Endothelial cell of umbilical vein (primary cell): ENCODE data around the gene ZCCHC14. TPM values are rescaled to one million over a fixed set of nuclear protein-coding genes. Genes with fewer than 3 reads are reported as not detected.

Source experiments
- BruUV-seq: library from RNA; stranded (reverse); fragments of 400-500 nt; replicated peaks from 2 replicates; lab custom pipeline; 2021; lab: Mats Ljungman, UMichigan
- CTCF ChIA-PET: fragments of 300-600, 350-600 bp; sonication (Branson Sonifier 250); formaldehyde crosslinking; loops from one replicate; lab custom pipeline; 2021; ENCODE audit warnings: antibody characterized with exemption, inconsistent platforms; lab: Charles Lee
- POLR2A ChIA-PET: fragments of 300-600, 350-600 bp; sonication (Branson Sonifier 250); formaldehyde crosslinking; loops from one replicate; lab custom pipeline; 2021; ENCODE audit warnings: antibody characterized with exemption, inconsistent platforms; lab: Charles Lee
- DNase-seq: peaks from one replicate; pipeline ENCODE4 v3.0.0-alpha.2; 2011; ENCODE audit warnings: low read depth, low spot score
- FAIRE-seq: peaks from 2 replicates; lab custom pipeline; 2011; peaks lifted over from hg19 to GRCh38; lab: Jason Lieb, UNC
- H2AFZ ChIP-seq: 2 replicates; pipeline ENCODE4 v1.6.0; 2012; ENCODE audit warnings: low read depth, low read length, control low read depth, inconsistent platforms
- H3K27ac ChIP-seq: 2 replicates; pipeline ENCODE4 v1.5.1; 2011; ENCODE audit warnings: low read depth, mild to moderate bottlenecking, control low read depth, low read length, moderate library complexity; ENCODE audit not compliant: insufficient read depth
- H3K27me3 ChIP-seq, 2 experiments: 2 replicates each; pipeline versions ENCODE4 v1.6.0 to v1.6.1; 2011; ENCODE audit warnings: low read length in 2 of 2, mixed read lengths in 1 of 2; ENCODE audit not compliant: control insufficient read depth in 2 of 2, insufficient read depth in 2 of 2
- H3K36me3 ChIP-seq, 2 experiments: 2 replicates in 1 of 2; 3 replicates in 1 of 2; pipeline ENCODE4 v1.5.1; 2011; ENCODE audit warnings: low read length in 2 of 2, mild to moderate bottlenecking in 1 of 2, moderate library complexity in 1 of 2; ENCODE audit not compliant: control insufficient read depth in 2 of 2, insufficient read depth in 2 of 2; ENCODE audit errors: extremely low read depth in 1 of 2
- H3K4me1 ChIP-seq: 3 replicates; pipeline ENCODE4 v1.5.1; 2011; ENCODE audit warnings: mild to moderate bottlenecking, low read length; ENCODE audit not compliant: control insufficient read depth, insufficient read depth; ENCODE audit errors: extremely low read depth
- H3K4me2 ChIP-seq: 2 replicates; pipeline ENCODE4 v1.6.1; 2011; ENCODE audit warnings: low read length, control low read depth, mixed read lengths; ENCODE audit not compliant: insufficient read depth
- H3K4me3 ChIP-seq, 3 experiments: fragments of 200-600 bp in 1 of 3; sonication (generic), shearing (Covaris generic) in 1 of 3; replicated peaks in 1 of 3; 2 replicates each; pipeline ENCODE4 v1.5.1; 2011 to 2016; ENCODE audit warnings: control low read depth in 3 of 3, low read length in 3 of 3, mild to moderate bottlenecking in 2 of 3, inconsistent platforms in 1 of 3, low read depth in 1 of 3, moderate library complexity in 1 of 3; ENCODE audit not compliant: insufficient read depth in 1 of 3
- H3K79me2 ChIP-seq: 2 replicates; pipeline ENCODE4 v1.6.0; 2012; ENCODE audit warnings: low read length, inconsistent platforms; ENCODE audit not compliant: control insufficient read depth, insufficient read depth
- H3K9ac ChIP-seq: replicated peaks from 2 replicates; pipeline ENCODE3; 2011; ENCODE audit warnings: low read length, control low read depth; ENCODE audit not compliant: insufficient read depth; ENCODE audit errors: extremely low read depth
- H3K9me1 ChIP-seq: replicated peaks from 3 replicates; pipeline ENCODE4 v1.6.0; 2011; ENCODE audit warnings: mild to moderate bottlenecking, low read length; ENCODE audit not compliant: control insufficient read depth, insufficient read depth; ENCODE audit errors: extremely low read depth
- H3K9me3 ChIP-seq: replicated peaks from 2 replicates; pipeline ENCODE4 v1.5.1; 2012; ENCODE audit warnings: low read length, inconsistent platforms; ENCODE audit not compliant: control insufficient read depth, insufficient read depth
- H4K20me1 ChIP-seq: replicated peaks from 2 replicates; pipeline ENCODE3; 2011; ENCODE audit warnings: mild to moderate bottlenecking, low read length; ENCODE audit not compliant: control insufficient read depth, insufficient read depth; ENCODE audit errors: extremely low read depth
- CTCF ChIP-seq, 2 donors: IDR thresholded peaks; 1 replicate in 1 of 2; 2 replicates in 1 of 2; pipeline ENCODE4 v1.5.1; 2011; ENCODE audit warnings: low read length in 2 of 2, mild to moderate bottlenecking in 2 of 2, moderate library complexity in 2 of 2, control low read depth in 1 of 2, inconsistent platforms in 1 of 2, low read depth in 1 of 2; ENCODE audit not compliant: insufficient read depth in 1 of 2; ENCODE audit errors: extremely low read depth in 1 of 2
- EZH2 ChIP-seq: IDR thresholded peaks from 2 replicates; pipeline ENCODE4 v1.6.1; 2012; ENCODE audit warnings: borderline replicate concordance, low read depth, mild to moderate bottlenecking, moderate library complexity, low read length, inconsistent platforms; ENCODE audit not compliant: severe bottlenecking
- FOS ChIP-seq: IDR thresholded peaks from 2 replicates; pipeline ENCODE4 v1.6.1; 2011; ENCODE audit warnings: mild to moderate bottlenecking, low read length, moderate library complexity, borderline replicate concordance; ENCODE audit not compliant: insufficient read depth
- GATA2 ChIP-seq: IDR thresholded peaks from 2 replicates; pipeline ENCODE4 v1.7.0; 2011; ENCODE audit warnings: low read depth, mild to moderate bottlenecking, moderate library complexity, mixed read lengths, low read length; ENCODE audit not compliant: insufficient read length, insufficient read depth
- JUN ChIP-seq: IDR thresholded peaks from 2 replicates; pipeline ENCODE4 v1.6.1; 2011; ENCODE audit warnings: borderline replicate concordance, low read depth; ENCODE audit not compliant: insufficient read length, insufficient read depth
- MAX ChIP-seq: IDR thresholded peaks from 2 replicates; pipeline ENCODE4 v1.6.1; 2011; ENCODE audit not compliant: insufficient read depth, insufficient read length
- MYC ChIP-seq: IDR thresholded peaks from one replicate; pipeline ENCODE4 v1.6.1; 2011; ENCODE audit warnings: mild to moderate bottlenecking, low read depth, low read length
- POLR2A ChIP-seq: IDR thresholded peaks from 2 replicates; pipeline ENCODE4 v1.6.1; 2012; ENCODE audit warnings: low read depth, mild to moderate bottlenecking, control low read depth, low read length
- POLR2AphosphoS5 ChIP-seq: IDR thresholded peaks from 2 replicates; pipeline ENCODE4 v1.6.1; 2012; ENCODE audit warnings: low read depth, mild to moderate bottlenecking, control low read depth, low read length, moderate library complexity; ENCODE audit not compliant: insufficient read depth
- dilution Hi-C: fragments of 300-500 bp; cut with MboI; formaldehyde crosslinking; loops from one replicate; pipeline ENCODE4 v1.15.0; 2019; ENCODE audit warnings: low sequenced_read_pairs; ENCODE audit not compliant: extremely low pct_ligation_motif_present
- intact Hi-C: fragments of 100-400 bp; cut with micrococcal nuclease; formaldehyde crosslinking; loops from one replicate; pipeline ENCODE4 v1.10.0; 2022
- polyA plus RNA-seq, 4 experiments: library from polyadenylated mRNA; depleted of rRNA in 3 of 4; stranded (reverse) in 3 of 4; unstranded in 1 of 4; fragments of >200 nt; gene quantifications; 2 replicates each; pipeline versions ENCODE4 v1.2.1 to v1.2.3, GENCODE V29; 2011 to 2012; ENCODE audit warnings: missing spikeins in 1 of 4
- total RNA-seq: library from RNA; stranded (reverse); gene quantifications from 2 replicates; pipeline ENCODE4 v1.2.3, GENCODE V29; 2021

Gene ZCCHC14
- total and polyA plus RNA-seq, 2 donors (not counting 3 experiments of a cell fraction or from before 2014, with no cell fraction given) = 9.5 to 30.9 TPM

GRCh38 chr16:87420026-87421002 is 72.5 kb downstream of the ZCCHC14 start:
- no peak for TF ChIP-seq POLR2A
- TF ChIP-seq CTCF (IDR thresholded peaks at IDR 0.05; ENCODE audit: extremely low read depth in 1 of 2, insufficient read depth in 1 of 2, low read depth in 1 of 2, low read length in 2 of 2) = peak; percentile 6 to 10
- H3K79me2 ChIP-seq = no peaks in the 10 kb centered on the region
- ChIA-PET POLR2A (interaction anchor here (0.7 kb wide), 1 partner anchor 34 kb away, joined by 5 read pairs; no protein-coding TSS in a partner anchor), CTCF (interaction anchor here (0.6 to 1.5 kb wide), 5 partner anchors 13 to 216 kb away, joined by 3 to 6 read pairs (median 4); no protein-coding TSS in a partner anchor)
- no TSS peak for BruUV-seq
- intact Hi-C loops (no loop called here), dilution Hi-C loops (no loop called here)
- FAIRE-seq = no peak
- H3K27me3 ChIP-seq = no peaks in the 10 kb centered on the region
- H3K27ac ChIP-seq = no peak overlapping the region
- H3K36me3 ChIP-seq = peaks cover 5 to 41% of the 10 kb centered on the region in 2 experiments
- no peak for DNase-seq
- H4K20me1 ChIP-seq = no peaks in the 10 kb centered on the region
- no peak overlapping the region for H3K9ac ChIP-seq
- no peak overlapping the region for H2AFZ ChIP-seq
- no peak overlapping the region for H3K4me3 ChIP-seq
- no peaks in the 10 kb centered on the region for H3K9me1 ChIP-seq
- no peak overlapping the region for H3K4me2 ChIP-seq
- H3K9me3 ChIP-seq = no peaks in the 10 kb centered on the region
- H3K4me1 ChIP-seq = no peaks in the 10 kb centered on the region

GRCh38 chr16:87418644-87419043 is 74.2 kb downstream of the ZCCHC14 start:
- no peaks in the 10 kb centered on the region for H4K20me1 ChIP-seq
- H3K9ac ChIP-seq = no peak overlapping the region
- dilution Hi-C loops (no loop called here), intact Hi-C loops (loop anchor here (5.0 kb wide), 1 partner anchor 39 kb away; no protein-coding TSS in a partner anchor)
- TF ChIP-seq POLR2A (no peak), CTCF (IDR thresholded peaks at IDR 0.05; ENCODE audit: extremely low read depth in 1 of 2, insufficient read depth in 1 of 2, low read depth in 1 of 2, low read length in 2 of 2) (no peak), GATA2 (no peak), EZH2 (no peak), MAX (no peak), POLR2AphosphoS5 (no peak), FOS (no peak), JUN (no peak), MYC (no peak)
- no peaks in the 10 kb centered on the region for H3K9me3 ChIP-seq
- H3K36me3 ChIP-seq = peaks cover 6 to 40% of the 10 kb centered on the region in 2 experiments
- H3K27me3 ChIP-seq = no peaks in the 10 kb centered on the region
- DNase-seq (no peak), FAIRE-seq (no peak)
- no peaks in the 10 kb centered on the region for H3K9me1 ChIP-seq
- no peaks in the 10 kb centered on the region for H3K79me2 ChIP-seq
- no peaks in the 10 kb centered on the region for H3K4me1 ChIP-seq
- no TSS peak for BruUV-seq
- H3K27ac ChIP-seq = no peak overlapping the region
- no peak overlapping the region for H3K4me2 ChIP-seq
- H3K4me3 ChIP-seq = no peak overlapping the region
- ChIA-PET CTCF (interaction anchor here (2.8 kb wide), 1 partner anchor 217 kb away, joined by 54 read pairs; no protein-coding TSS in a partner anchor), POLR2A (no interaction called here)
- H2AFZ ChIP-seq = no peak overlapping the region
